Measurements from ENCODE around the gene NUDT6. TPM values are rescaled to one million over a fixed set of nuclear protein-coding genes. Genes with fewer than 3 reads are reported as not detected.
A peak's percentile ranks its signal among the peaks of the same experiment; 100 is the strongest.

The NUDT6 gene
- polyA plus RNA-seq, 1 of the 3 experiments (the other 2 are of a cell fraction): 10.1 TPM

DNA sequence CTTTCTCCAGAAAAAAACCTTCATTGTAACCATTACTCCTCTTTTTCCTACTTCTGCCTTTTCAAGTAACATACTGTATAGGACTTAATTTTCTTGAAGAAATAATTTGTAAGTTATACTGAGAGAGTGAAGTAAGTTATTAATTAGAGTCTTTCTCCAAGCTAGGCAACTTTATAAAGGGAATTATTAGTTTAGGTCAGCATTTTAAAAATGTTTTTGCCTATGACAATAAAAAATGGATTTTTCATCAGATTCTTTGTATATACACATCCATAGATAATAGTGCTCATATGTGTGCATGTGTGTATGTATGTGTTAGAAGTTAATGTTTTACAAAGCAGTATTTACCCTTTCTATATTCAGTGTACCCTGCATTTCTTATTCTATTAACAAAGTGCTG is 10.4 kb upstream of the NUDT6 start (continued):
- TF ChIP-seq, protein P1, sequence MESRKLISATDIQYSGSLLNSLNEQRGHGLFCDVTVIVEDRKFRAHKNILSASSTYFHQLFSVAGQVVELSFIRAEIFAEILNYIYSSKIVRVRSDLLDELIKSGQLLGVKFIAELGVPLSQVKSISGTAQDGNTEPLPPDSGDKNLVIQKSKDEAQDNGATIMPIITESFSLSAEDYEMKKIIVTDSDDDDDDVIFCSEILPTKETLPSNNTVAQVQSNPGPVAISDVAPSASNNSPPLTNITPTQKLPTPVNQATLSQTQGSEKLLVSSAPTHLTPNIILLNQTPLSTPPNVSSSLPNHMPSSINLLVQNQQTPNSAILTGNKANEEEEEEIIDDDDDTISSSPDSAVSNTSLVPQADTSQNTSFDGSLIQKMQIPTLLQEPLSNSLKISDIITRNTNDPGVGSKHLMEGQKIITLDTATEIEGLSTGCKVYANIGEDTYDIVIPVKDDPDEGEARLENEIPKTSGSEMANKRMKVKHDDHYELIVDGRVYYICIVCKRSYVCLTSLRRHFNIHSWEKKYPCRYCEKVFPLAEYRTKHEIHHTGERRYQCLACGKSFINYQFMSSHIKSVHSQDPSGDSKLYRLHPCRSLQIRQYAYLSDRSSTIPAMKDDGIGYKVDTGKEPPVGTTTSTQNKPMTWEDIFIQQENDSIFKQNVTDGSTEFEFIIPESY (IDR thresholded peaks at IDR 0.05; ENCODE audit: borderline replicate concordance, low read depth): no peak
- no peak for TF ChIP-seq EZH2phosphoT487 (IDR thresholded peaks at IDR 0.05; ENCODE audit: borderline replicate concordance, low read depth)

DNA sequence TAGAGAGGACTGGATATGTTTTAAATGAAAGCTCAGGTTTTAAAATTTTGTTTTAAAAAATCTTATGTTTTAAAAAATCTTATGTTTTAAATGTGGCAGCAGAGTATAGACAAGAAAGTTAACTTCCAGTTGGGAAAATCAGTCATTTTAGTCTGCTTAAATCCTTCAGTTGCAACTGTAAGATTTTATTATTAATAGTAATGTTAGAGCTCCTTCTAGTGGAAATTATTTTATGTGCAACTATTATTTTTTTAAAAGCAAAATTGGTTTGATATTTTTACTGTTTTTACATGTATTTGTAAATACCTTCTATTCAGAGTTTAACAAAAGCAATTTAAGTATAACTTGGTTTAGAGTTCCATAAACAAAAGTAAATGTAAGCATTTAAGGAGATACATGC is 8.5 kb upstream of the NUDT6 start:
- Histone ChIP-seq H3K4me1 (ENCODE audit: control insufficient read depth in 1 of 2, insufficient read depth in 2 of 2, low read depth in 1 of 2, low read length in 1 of 2) (peaks cover 0 to 2% of the 10 kb centered on the region in 2 experiments; a peak in 2 of 4 replicates), H3K27ac (ENCODE audit: low read depth in 2 of 2, low read length in 1 of 2) (no peak overlapping the region), H3K4me2 (no peak overlapping the region), H3F3A (replicated peaks; ENCODE audit: insufficient read depth) (no peaks in the 10 kb centered on the region), H3K79me2 (ENCODE audit: insufficient read depth) (peaks cover 29% of the 10 kb centered on the region; the same call in 1 of the 2 replicates), H3K27me3 (ENCODE audit: insufficient read depth) (no peaks in the 10 kb centered on the region), H3K9me3 (no peaks in the 10 kb centered on the region), H2AFZ (ENCODE audit: low read depth) (no peak overlapping the region; the same call in 1 of the 2 replicates), H3K36me3 (replicated peaks in 1 of 2; ENCODE audit: control insufficient read depth in 1 of 2, insufficient read depth in 2 of 2, low read length in 1 of 2) (peaks cover 44 to 62% of the 10 kb centered on the region in 2 experiments), H3K9me2 (no peaks in the 10 kb centered on the region), H3K4me3 (ENCODE audit: low read depth in 2 of 2, low read length in 1 of 2) (no peak overlapping the region), H4K20me1 (ENCODE audit: insufficient read depth) (no peaks in the 10 kb centered on the region), H3K9ac (no peak overlapping the region; the same call in 1 of the 2 replicates)
- ChIA-PET POLR2A (no interaction called here), CTCF (interaction anchor here (0.6 to 2.6 kb wide), 20 partner anchors 10 to 1030 kb away, joined by 3 to 29 read pairs (median 3); partner anchors contain the start of gene NUDT6)
- peak; percentile 54 for TF ChIP-seq RAD21 (IDR thresholded peaks at IDR 0.05; ENCODE audit: low read length)
- TF ChIP-seq POLR2AphosphoS5 (IDR thresholded peaks at IDR 0.05; ENCODE audit: low read depth, low read length): no peak
- TF ChIP-seq, protein P2, sequence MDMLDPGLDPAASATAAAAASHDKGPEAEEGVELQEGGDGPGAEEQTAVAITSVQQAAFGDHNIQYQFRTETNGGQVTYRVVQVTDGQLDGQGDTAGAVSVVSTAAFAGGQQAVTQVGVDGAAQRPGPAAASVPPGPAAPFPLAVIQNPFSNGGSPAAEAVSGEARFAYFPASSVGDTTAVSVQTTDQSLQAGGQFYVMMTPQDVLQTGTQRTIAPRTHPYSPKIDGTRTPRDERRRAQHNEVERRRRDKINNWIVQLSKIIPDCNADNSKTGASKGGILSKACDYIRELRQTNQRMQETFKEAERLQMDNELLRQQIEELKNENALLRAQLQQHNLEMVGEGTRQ (IDR thresholded peaks at IDR 0.05; ENCODE audit: borderline replicate concordance, low read depth, low read length): no peak
- TF ChIP-seq, protein P3, sequence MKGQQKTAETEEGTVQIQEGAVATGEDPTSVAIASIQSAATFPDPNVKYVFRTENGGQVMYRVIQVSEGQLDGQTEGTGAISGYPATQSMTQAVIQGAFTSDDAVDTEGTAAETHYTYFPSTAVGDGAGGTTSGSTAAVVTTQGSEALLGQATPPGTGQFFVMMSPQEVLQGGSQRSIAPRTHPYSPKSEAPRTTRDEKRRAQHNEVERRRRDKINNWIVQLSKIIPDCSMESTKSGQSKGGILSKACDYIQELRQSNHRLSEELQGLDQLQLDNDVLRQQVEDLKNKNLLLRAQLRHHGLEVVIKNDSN (IDR thresholded peaks at IDR 0.05; ENCODE audit: borderline replicate concordance, low read depth): no peak
- TF ChIP-seq, protein P4, sequence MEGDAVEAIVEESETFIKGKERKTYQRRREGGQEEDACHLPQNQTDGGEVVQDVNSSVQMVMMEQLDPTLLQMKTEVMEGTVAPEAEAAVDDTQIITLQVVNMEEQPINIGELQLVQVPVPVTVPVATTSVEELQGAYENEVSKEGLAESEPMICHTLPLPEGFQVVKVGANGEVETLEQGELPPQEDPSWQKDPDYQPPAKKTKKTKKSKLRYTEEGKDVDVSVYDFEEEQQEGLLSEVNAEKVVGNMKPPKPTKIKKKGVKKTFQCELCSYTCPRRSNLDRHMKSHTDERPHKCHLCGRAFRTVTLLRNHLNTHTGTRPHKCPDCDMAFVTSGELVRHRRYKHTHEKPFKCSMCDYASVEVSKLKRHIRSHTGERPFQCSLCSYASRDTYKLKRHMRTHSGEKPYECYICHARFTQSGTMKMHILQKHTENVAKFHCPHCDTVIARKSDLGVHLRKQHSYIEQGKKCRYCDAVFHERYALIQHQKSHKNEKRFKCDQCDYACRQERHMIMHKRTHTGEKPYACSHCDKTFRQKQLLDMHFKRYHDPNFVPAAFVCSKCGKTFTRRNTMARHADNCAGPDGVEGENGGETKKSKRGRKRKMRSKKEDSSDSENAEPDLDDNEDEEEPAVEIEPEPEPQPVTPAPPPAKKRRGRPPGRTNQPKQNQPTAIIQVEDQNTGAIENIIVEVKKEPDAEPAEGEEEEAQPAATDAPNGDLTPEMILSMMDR (IDR thresholded peaks at IDR 0.05): peak; percentile 82
- no peak for TF ChIP-seq EP300 (IDR thresholded peaks at IDR 0.05; ENCODE audit: borderline replicate concordance in 1 of 2, low read depth in 1 of 2, low read length in 1 of 2)
- TF ChIP-seq, protein P5, sequence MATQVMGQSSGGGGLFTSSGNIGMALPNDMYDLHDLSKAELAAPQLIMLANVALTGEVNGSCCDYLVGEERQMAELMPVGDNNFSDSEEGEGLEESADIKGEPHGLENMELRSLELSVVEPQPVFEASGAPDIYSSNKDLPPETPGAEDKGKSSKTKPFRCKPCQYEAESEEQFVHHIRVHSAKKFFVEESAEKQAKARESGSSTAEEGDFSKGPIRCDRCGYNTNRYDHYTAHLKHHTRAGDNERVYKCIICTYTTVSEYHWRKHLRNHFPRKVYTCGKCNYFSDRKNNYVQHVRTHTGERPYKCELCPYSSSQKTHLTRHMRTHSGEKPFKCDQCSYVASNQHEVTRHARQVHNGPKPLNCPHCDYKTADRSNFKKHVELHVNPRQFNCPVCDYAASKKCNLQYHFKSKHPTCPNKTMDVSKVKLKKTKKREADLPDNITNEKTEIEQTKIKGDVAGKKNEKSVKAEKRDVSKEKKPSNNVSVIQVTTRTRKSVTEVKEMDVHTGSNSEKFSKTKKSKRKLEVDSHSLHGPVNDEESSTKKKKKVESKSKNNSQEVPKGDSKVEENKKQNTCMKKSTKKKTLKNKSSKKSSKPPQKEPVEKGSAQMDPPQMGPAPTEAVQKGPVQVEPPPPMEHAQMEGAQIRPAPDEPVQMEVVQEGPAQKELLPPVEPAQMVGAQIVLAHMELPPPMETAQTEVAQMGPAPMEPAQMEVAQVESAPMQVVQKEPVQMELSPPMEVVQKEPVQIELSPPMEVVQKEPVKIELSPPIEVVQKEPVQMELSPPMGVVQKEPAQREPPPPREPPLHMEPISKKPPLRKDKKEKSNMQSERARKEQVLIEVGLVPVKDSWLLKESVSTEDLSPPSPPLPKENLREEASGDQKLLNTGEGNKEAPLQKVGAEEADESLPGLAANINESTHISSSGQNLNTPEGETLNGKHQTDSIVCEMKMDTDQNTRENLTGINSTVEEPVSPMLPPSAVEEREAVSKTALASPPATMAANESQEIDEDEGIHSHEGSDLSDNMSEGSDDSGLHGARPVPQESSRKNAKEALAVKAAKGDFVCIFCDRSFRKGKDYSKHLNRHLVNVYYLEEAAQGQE (IDR thresholded peaks at IDR 0.05; ENCODE audit: low read depth, low read length): no peak
- TF ChIP-seq NFIC (IDR thresholded peaks at IDR 0.05; ENCODE audit: borderline replicate concordance): no peak
- TF ChIP-seq, protein P1 (IDR thresholded peaks at IDR 0.05; ENCODE audit: borderline replicate concordance, low read depth): no peak
- DNase-seq: no peak

Measured in SK-N-SH (cell line).